Measurements from ENCODE around the gene SMOC2. TPM values are rescaled to one million over a fixed set of nuclear protein-coding genes. Genes with fewer than 3 reads are reported as not detected.
A peak's percentile ranks its signal among the peaks of the same experiment; 100 is the strongest.

SMOC2 gene
- total RNA-seq, 1 donor from 2014 or later: 12.6 TPM

DNA sequence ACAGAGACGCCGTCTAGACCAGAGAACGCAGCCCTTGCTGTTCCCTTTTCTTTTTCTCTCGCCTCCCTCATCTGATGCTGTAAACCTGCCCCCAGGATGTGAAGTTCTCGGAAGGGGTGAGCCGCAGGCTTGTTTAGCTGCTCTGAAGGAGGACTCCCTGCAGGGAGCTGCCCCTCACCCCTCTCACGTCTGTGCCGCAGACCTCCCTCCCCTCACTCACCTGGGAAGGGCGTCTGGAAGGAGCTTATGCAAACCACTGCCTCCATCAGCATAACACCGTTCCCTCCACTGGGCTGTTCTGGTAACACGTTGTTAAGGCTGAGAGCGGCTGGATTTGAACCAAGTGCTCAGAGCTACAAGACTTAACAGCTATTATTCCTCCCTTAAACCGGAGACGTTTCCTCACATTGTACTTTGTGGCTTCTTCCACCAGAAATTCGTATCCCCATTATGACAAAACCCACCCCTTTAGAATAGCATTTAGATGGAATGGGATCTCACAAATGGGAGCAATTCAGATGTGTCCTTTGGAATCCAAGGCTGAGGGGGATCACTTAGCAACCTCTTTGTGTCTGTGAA, 99.8 kb downstream of the SMOC2 start:
- Histone ChIP-seq H3K4me3 (no peak overlapping the region), H3K9me3 (no peaks in the 10 kb centered on the region), H3K4me1 (no peaks in the 10 kb centered on the region), H3K27me3 (ENCODE audit: low read depth) (no peaks in the 10 kb centered on the region), H3K36me3 (no peaks in the 10 kb centered on the region), H3K27ac (no peak overlapping the region)
- no peak for ATAC-seq
- DNase-seq: no peak
- TF ChIP-seq, protein P1, sequence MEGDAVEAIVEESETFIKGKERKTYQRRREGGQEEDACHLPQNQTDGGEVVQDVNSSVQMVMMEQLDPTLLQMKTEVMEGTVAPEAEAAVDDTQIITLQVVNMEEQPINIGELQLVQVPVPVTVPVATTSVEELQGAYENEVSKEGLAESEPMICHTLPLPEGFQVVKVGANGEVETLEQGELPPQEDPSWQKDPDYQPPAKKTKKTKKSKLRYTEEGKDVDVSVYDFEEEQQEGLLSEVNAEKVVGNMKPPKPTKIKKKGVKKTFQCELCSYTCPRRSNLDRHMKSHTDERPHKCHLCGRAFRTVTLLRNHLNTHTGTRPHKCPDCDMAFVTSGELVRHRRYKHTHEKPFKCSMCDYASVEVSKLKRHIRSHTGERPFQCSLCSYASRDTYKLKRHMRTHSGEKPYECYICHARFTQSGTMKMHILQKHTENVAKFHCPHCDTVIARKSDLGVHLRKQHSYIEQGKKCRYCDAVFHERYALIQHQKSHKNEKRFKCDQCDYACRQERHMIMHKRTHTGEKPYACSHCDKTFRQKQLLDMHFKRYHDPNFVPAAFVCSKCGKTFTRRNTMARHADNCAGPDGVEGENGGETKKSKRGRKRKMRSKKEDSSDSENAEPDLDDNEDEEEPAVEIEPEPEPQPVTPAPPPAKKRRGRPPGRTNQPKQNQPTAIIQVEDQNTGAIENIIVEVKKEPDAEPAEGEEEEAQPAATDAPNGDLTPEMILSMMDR (IDR thresholded peaks at IDR 0.05): no peak
- intact Hi-C loops (cut with DNase I): no loop called here

DNA sequence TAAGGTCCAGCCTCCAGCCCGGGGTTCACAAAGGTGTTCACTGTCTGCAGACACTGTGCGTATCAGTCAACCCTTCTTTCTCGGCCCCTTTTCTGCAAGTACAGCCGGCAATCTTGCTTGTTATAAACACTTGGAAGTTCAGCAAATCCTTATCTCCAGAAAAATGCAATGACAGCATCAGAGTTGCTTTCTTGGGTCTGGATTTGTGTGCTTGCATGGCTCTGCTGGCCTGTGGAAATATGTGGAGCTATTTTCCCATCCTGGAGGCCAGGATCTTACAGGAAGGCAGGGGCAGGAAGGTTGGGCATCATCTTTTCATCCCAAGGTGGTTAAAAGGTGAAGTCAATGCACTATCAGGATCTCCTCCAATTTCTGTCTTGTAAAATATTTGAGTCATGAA, 100.3 kb downstream of the SMOC2 start:
- Histone ChIP-seq H3K36me3 (no peaks in the 10 kb centered on the region), H3K27me3 (ENCODE audit: low read depth) (no peaks in the 10 kb centered on the region), H3K4me3 (no peak overlapping the region), H3K4me1 (no peaks in the 10 kb centered on the region), H3K9me3 (no peaks in the 10 kb centered on the region), H3K27ac (peak overlapping the region; percentile 5)
- ATAC-seq: no peak
- TF ChIP-seq, protein P1 (IDR thresholded peaks at IDR 0.05): no peak
- intact Hi-C loops (cut with DNase I): no loop called here
- no peak for DNase-seq

DNA sequence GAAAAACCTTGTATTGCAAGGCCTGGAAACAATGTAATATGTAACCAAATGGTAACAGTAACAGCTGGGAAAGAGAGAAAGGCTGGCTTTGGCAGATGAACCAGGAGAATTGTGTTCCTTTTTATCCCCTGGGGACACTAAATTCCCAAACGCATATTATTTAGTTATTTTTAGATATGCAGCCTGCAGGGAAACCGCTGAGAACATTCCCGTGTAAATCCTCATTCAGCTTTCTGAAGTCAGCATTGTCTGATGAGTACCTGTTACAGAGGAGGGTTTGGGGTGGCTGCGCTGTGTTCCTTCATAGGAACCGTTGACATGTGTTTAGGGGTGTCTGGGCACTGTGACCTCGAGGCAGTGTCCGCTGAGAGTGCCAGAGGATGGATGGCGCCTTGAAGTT, 101.3 kb downstream of the SMOC2 start:
- intact Hi-C loops (cut with DNase I): no loop called here
- Histone ChIP-seq H3K4me3 (no peak overlapping the region), H3K36me3 (no peaks in the 10 kb centered on the region), H3K27me3 (ENCODE audit: low read depth) (no peaks in the 10 kb centered on the region), H3K9me3 (no peaks in the 10 kb centered on the region), H3K27ac (peak overlapping the region; percentile 5), H3K4me1 (no peaks in the 10 kb centered on the region)
- DNase-seq: peak; percentile 16
- ATAC-seq: no peak
- TF ChIP-seq, protein P1 (IDR thresholded peaks at IDR 0.05): no peak

DNA sequence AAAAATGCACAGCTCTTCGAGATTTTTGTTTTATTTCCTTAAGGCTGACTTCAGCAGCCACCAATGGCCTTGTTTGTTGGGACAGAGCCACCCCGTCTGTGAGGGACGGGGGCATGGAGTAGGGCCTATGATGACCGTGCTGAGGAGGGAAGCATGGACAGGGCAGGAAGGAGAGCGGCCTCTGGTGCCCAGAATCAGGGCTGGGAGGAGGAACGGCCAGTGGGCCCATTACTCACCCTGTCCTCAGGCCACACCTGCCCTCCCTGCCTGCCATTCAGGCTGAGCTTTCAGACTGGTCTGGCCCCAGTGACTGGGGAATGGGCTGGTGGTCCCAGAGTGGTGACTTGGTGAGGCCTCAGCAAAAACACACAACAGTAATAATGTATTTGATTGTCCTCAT, 104.4 kb downstream of the SMOC2 start:
- Histone ChIP-seq H3K4me1 (no peaks in the 10 kb centered on the region), H3K4me3 (no peak overlapping the region), H3K27ac (peak overlapping the region; percentile 32), H3K9me3 (no peaks in the 10 kb centered on the region), H3K36me3 (no peaks in the 10 kb centered on the region), H3K27me3 (ENCODE audit: low read depth) (no peaks in the 10 kb centered on the region)
- DNase-seq (peak; percentile 44), ATAC-seq (no peak)
- TF ChIP-seq, protein P1 (IDR thresholded peaks at IDR 0.05): no peak
- intact Hi-C loops (cut with DNase I): loop anchor here (5.0 kb wide), 1 partner anchor 108 kb away; no protein-coding TSS in a partner anchor

DNA sequence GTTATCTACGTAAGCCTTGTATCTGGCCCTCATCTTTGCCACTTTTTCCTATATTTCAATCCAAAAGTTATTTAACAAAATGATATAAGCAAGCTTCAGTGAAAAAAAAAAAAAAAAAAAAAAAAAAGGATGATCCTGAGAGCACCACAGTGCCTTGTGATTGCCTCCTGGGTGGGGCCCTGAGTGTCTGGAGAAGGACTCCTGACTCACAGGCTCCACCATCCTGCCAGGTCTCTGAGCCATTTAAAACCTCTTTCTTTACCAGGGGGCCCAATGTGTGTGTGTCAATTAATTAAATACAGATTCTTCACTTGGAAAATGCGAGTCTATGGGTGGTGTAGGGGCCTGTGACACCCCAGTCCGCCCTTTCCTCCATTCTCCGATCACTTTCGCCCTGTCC, 105.2 kb downstream of the SMOC2 start:
- H3K4me3 ChIP-seq: no peak overlapping the region
- TF ChIP-seq, protein P1 (IDR thresholded peaks at IDR 0.05): no peak
- intact Hi-C loops (cut with DNase I): loop anchor here (5.0 kb wide), 1 partner anchor 109 kb away; no protein-coding TSS in a partner anchor
- no peak for DNase-seq
- H3K27me3 ChIP-seq (ENCODE audit: low read depth): no peaks in the 10 kb centered on the region
- H3K27ac ChIP-seq: no peak overlapping the region
- ATAC-seq: no peak
- H3K36me3 ChIP-seq: no peaks in the 10 kb centered on the region
- no peaks in the 10 kb centered on the region for H3K9me3 ChIP-seq
- no peaks in the 10 kb centered on the region for H3K4me1 ChIP-seq

Data from lower lobe of right lung (tissue), 2 donors.